ENCODE results near the gene PSME2. TPM values are rescaled to one million over a fixed set of nuclear protein-coding genes. Genes with fewer than 3 reads are reported as not detected.

PSME2 gene
- total and polyA plus RNA-seq, 9 of the 15 experiments (the other 6 are each of a cell fraction or from before 2014, with no cell fraction given), result 111 to 579 (median 159) TPM

- TF ChIP-seq GMEB1 (CRISPR knock-in tag; IDR thresholded peaks at IDR 0.05), result 0 out of 2 replicates have a peak, but pooled peaks have one; percentile 25
- no peak for TF ChIP-seq NFIX (CRISPR knock-in tag; IDR thresholded peaks at IDR 0.05; ENCODE audit: low read depth)
- TF ChIP-seq TEAD2 (tag; IDR thresholded peaks at IDR 0.05), result no peak
- no peak for TF ChIP-seq PHF21A (IDR thresholded peaks at IDR 0.05; ENCODE audit: borderline replicate concordance, low read depth)
- TF ChIP-seq SUPT5H (IDR thresholded peaks at IDR 0.05), result peak; percentile 76
- TF ChIP-seq E4F1 (CRISPR knock-in tag; IDR thresholded peaks at IDR 0.05; ENCODE audit: borderline replicate concordance), result no peak
- TF ChIP-seq ZBTB49 (CRISPR knock-in tag; IDR thresholded peaks at IDR 0.05; ENCODE audit: borderline replicate concordance), result no peak
- peak; percentile 14; the same call in 1 of the 2 replicates for TF ChIP-seq NFIC (IDR thresholded peaks at IDR 0.05)
- no peak for TF ChIP-seq CHD4 (IDR thresholded peaks at IDR 0.05; ENCODE audit: insufficient read depth, insufficient replicate concordance, low read depth, low read length, poor library complexity, severe bottlenecking)
- TF ChIP-seq MXD1 (CRISPR knock-in tag; IDR thresholded peaks at IDR 0.05; ENCODE audit: borderline replicate concordance, poor library complexity, severe bottlenecking), result peak; percentile 92
- no peak for TF ChIP-seq ARHGAP35 (IDR thresholded peaks at IDR 0.05; ENCODE audit: partially characterized antibody)
These were observed 42.0 kb upstream of the PSME2 start, which contains the start of gene IPO4 (continued) for GRCh38 chr14:24188251-24189058.

Data from K562 (cell line).